HG03103 (cell line): ENCODE data around the gene PRSS57.
A peak's percentile ranks its signal among the peaks of the same experiment; 100 is the strongest.
"Not testable (repeated sequence)": the region's sequence is repeated elsewhere in the genome, so short reads cannot be mapped to it uniquely, and the experiment has no call there.

Experiments
- ATAC-seq: cut with Tn5 transposase; IDR thresholded peaks from one replicate; pipeline ENCODE4 v1.9.1; 2021; ENCODE audit warnings: low read depth; ENCODE audit not compliant: unreplicated experiment

The PRSS57 gene

GRCh38 chr19:698529-698928 lies 3.3 kb upstream of the PRSS57 start:
- not testable (repeated sequence) for ATAC-seq

- ATAC-seq: no peak
Measured at GRCh38 chr19:694481-695351, 536 bp downstream of the PRSS57 start.

GRCh38 chr19:690203-690602 lies 5.0 kb downstream of the PRSS57 start:
- no peak for ATAC-seq

- ATAC-seq: no peak
Measured at GRCh38 chr19:688992-689391, 6.3 kb downstream of the PRSS57 start.

- ATAC-seq: no peak
Measured at GRCh38 chr19:688214-688613, 7.0 kb downstream of the PRSS57 start.

GRCh38 chr19:687569-688166 lies 7.6 kb downstream of the PRSS57 start:
- ATAC-seq: no peak

- ATAC-seq: no peak
Measured at GRCh38 chr19:686589-687297, 8.5 kb downstream of the PRSS57 start.

GRCh38 chr19:685454-685931 lies 9.8 kb downstream of the PRSS57 start:
- no peak for ATAC-seq

- ATAC-seq: no peak
Measured at GRCh38 chr19:682678-683320, 12.5 kb downstream of the PRSS57 start.

- no peak for ATAC-seq
Measured at GRCh38 chr19:681029-682019, 13.9 kb downstream of the PRSS57 start.

- ATAC-seq: peak; percentile 56
Measured at GRCh38 chr19:680287-681028, 14.8 kb downstream of the PRSS57 start.

- no peak for ATAC-seq
Measured at GRCh38 chr19:679418-680286, 15.6 kb downstream of the PRSS57 start.

- no peak for ATAC-seq
Measured at GRCh38 chr19:678791-679388, 16.4 kb downstream of the PRSS57 start.

GRCh38 chr19:677601-678436 lies 17.4 kb downstream of the PRSS57 start:
- no peak for ATAC-seq

- ATAC-seq: no peak
Measured at GRCh38 chr19:677201-677600, 18.1 kb downstream of the PRSS57 start.

GRCh38 chr19:676339-677105 lies 18.7 kb downstream of the PRSS57 start, which contains the start of gene FSTL3:
TSS of gene FSTL3 (plus strand) at chr19:676392. CDS start at chr19:676424, 32 bp downstream.
- ATAC-seq: no peak
